ENCODE measurements around the gene LLGL2.
"Not testable (repeated sequence)": the region's sequence is repeated elsewhere in the genome, so short reads cannot be mapped to it uniquely, and the experiment has no call there.

LLGL2 gene

GRCh38 chr17:75592348-75593020 is 67.0 kb downstream of the LLGL2 start:
- H3K4me3 ChIP-seq, result no peak overlapping the region
- H3K36me3 ChIP-seq, result peaks cover 0 to 6% (median 0%) of the 10 kb centered on the region in 3 donors
- H3K27me3 ChIP-seq, result peaks cover 0 to 7% of the 10 kb centered on the region in 2 donors
- peaks cover 0 to 26% (median 18%) of the 10 kb centered on the region in 4 donors for H3K4me1 ChIP-seq
- intact Hi-C loops (cut with DNase I; ENCODE audit: low total_unique reads), result no loop called here
- no peak for DNase-seq
- H3K27ac ChIP-seq, result no peak overlapping the region
- no peaks in the 10 kb centered on the region for H3K9me3 ChIP-seq
- TF ChIP-seq CTCF (IDR thresholded peaks at IDR 0.05), result no peak

- peaks cover 0 to 17% (median 9%) of the 10 kb centered on the region in 4 donors for H3K4me1 ChIP-seq
- H3K9me3 ChIP-seq; H3K27ac ChIP-seq; H3K27me3 ChIP-seq; H3K36me3 ChIP-seq; H3K4me3 ChIP-seq; intact Hi-C loops (cut with DNase I; ENCODE audit: low total_unique reads); DNase-seq: not testable (repeated sequence)
Measured at GRCh38 chr17:75593430-75593829, 67.9 kb downstream of the LLGL2 start.

- Histone ChIP-seq H3K27ac (no peak overlapping the region), H3K9me3 (no peaks in the 10 kb centered on the region), H3K36me3 (peaks cover 0 to 6% (median 0%) of the 10 kb centered on the region in 3 donors), H3K4me3 (no peak overlapping the region), H3K27me3 (peaks cover 0 to 3% of the 10 kb centered on the region in 2 donors), H3K4me1 (peaks cover 0 to 6% (median 3%) of the 10 kb centered on the region in 4 donors)
- intact Hi-C loops (cut with DNase I; ENCODE audit: low total_unique reads), result no loop called here
- TF ChIP-seq CTCF (IDR thresholded peaks at IDR 0.05), result no peak
- DNase-seq, result peak in 1 of 2 donors; percentile 63
Measured at GRCh38 chr17:75594499-75595283, 69.2 kb downstream of the LLGL2 start.

GRCh38 chr17:75595284-75595919 is 69.9 kb downstream of the LLGL2 start:
- DNase-seq, result no peak
- Histone ChIP-seq H3K4me3 (no peak overlapping the region), H3K27me3 (peaks cover 0 to 3% of the 10 kb centered on the region in 2 donors), H3K27ac (no peak overlapping the region), H3K4me1 (no peaks in the 10 kb centered on the region), H3K36me3 (peaks cover 0 to 6% (median 0%) of the 10 kb centered on the region in 3 donors), H3K9me3 (no peaks in the 10 kb centered on the region)
- intact Hi-C loops (cut with DNase I; ENCODE audit: low total_unique reads), result no loop called here
- no peak for TF ChIP-seq CTCF (IDR thresholded peaks at IDR 0.05)

- intact Hi-C loops (cut with DNase I; ENCODE audit: low total_unique reads), result no loop called here
- Histone ChIP-seq H3K36me3 (peaks cover 0 to 6% (median 0%) of the 10 kb centered on the region in 3 donors), H3K9me3 (no peaks in the 10 kb centered on the region), H3K27ac (no peak overlapping the region), H3K27me3 (peaks cover 0 to 3% of the 10 kb centered on the region in 2 donors), H3K4me3 (no peak overlapping the region), H3K4me1 (no peaks in the 10 kb centered on the region)
- no peak for TF ChIP-seq CTCF (IDR thresholded peaks at IDR 0.05)
- no peak for DNase-seq
Measured at GRCh38 chr17:75595920-75596313, 70.4 kb downstream of the LLGL2 start.
